Measurements from ENCODE around the gene ADAM12. TPM values are rescaled to one million over a fixed set of nuclear protein-coding genes. Genes with fewer than 3 reads are reported as not detected.

Gene ADAM12
- total RNA-seq, 4 donors from 2014 or later, result 0.19 to 2.6 (median 1.5) TPM

- no peak overlapping the region for H3K27ac ChIP-seq
- no peaks in the 10 kb centered on the region for H3K36me3 ChIP-seq
- TF ChIP-seq, protein P1, sequence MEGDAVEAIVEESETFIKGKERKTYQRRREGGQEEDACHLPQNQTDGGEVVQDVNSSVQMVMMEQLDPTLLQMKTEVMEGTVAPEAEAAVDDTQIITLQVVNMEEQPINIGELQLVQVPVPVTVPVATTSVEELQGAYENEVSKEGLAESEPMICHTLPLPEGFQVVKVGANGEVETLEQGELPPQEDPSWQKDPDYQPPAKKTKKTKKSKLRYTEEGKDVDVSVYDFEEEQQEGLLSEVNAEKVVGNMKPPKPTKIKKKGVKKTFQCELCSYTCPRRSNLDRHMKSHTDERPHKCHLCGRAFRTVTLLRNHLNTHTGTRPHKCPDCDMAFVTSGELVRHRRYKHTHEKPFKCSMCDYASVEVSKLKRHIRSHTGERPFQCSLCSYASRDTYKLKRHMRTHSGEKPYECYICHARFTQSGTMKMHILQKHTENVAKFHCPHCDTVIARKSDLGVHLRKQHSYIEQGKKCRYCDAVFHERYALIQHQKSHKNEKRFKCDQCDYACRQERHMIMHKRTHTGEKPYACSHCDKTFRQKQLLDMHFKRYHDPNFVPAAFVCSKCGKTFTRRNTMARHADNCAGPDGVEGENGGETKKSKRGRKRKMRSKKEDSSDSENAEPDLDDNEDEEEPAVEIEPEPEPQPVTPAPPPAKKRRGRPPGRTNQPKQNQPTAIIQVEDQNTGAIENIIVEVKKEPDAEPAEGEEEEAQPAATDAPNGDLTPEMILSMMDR (IDR thresholded peaks at IDR 0.05), result no peak
- H3K4me1 ChIP-seq, result no peaks in the 10 kb centered on the region
- H3K9me3 ChIP-seq, result no peaks in the 10 kb centered on the region
- no peak overlapping the region for H3K4me3 ChIP-seq
- no peaks in the 10 kb centered on the region for H3K27me3 ChIP-seq
- DNase-seq (ENCODE audit: low spot score in 2 of 2), result no peak
- 35% methylated on average over 1 of the region's 1 CpG for WGBS
Measured at GRCh38 chr10:126372396-126372795, 15.9 kb downstream of the ADAM12 start.

DNA sequence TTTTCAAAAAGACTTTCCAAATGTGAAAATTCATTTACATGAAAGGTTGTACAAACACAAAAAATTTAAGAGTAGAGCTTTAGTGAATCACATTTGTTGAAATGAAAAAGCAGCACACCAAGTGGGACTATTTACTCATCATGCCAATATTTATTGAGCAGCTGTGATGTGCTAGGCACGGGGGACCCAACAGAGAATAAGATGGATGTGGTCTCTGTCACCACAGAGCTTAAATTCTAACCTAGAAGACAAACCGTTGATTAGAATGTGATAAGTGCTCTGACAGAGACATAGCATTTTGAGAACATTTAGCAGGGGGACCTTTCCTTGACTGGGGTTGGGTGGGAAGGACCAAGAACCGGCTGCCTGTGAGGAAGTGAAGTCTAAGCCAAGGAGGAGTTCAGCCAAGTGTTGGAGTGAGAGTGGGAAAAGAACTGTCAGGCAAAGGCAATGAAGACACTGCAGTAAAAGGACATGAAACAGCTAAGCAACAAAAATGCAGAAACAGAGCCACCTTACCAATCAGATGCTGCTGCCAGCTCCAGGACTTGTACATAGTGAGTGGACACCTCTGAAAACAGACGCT, 19.1 kb downstream of the ADAM12 start:
- TF ChIP-seq POLR2A (IDR thresholded peaks at IDR 0.05) (no peak), POLR2AphosphoS5 (IDR thresholded peaks at IDR 0.05) (no peak), EP300 (IDR thresholded peaks at IDR 0.05) (no peak)
- TF ChIP-seq, protein P1 (IDR thresholded peaks at IDR 0.05), result no peak
- Histone ChIP-seq H3K4me1 (no peaks in the 10 kb centered on the region), H3K27me3 (no peaks in the 10 kb centered on the region), H3K4me3 (no peak overlapping the region), H3K9me3 (no peaks in the 10 kb centered on the region), H3K27ac (no peak overlapping the region), H3K36me3 (no peaks in the 10 kb centered on the region)
- 44% methylated on average over 4 of the region's 4 CpGs for WGBS
- DNase-seq (ENCODE audit: low spot score in 2 of 2), result no peak

DNA sequence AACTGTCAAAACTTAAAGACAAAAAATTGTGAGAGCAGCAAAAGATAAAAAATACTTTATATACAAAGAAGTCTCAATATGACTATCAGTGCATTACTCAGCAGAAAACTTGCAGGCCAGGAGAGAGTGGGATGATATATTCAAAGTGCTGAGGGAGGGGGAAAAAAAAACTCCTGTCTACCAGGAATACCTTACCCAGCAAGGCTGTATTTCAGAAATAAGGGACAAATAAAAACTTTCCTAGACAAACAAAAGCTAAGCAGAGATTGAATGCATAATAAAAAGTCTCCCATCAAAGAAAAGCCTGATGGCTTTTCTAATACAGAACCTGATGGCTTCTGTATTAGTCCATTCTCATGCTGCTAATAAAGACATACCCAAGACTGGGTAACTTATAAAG, 31.1 kb downstream of the ADAM12 start:
- TF ChIP-seq, protein P1 (IDR thresholded peaks at IDR 0.05), result no peak
- TF ChIP-seq POLR2AphosphoS5 (IDR thresholded peaks at IDR 0.05), result no peak
- TF ChIP-seq POLR2A (IDR thresholded peaks at IDR 0.05), result no peak
- no peak for TF ChIP-seq EP300 (IDR thresholded peaks at IDR 0.05)
- H3K4me1 ChIP-seq, result no peaks in the 10 kb centered on the region
- H3K27ac ChIP-seq, result no peak overlapping the region
- peaks cover 18% of the 10 kb centered on the region for H3K9me3 ChIP-seq
- DNase-seq (ENCODE audit: low spot score in 2 of 2), result no peak
- H3K27me3 ChIP-seq, result no peaks in the 10 kb centered on the region
- no peak overlapping the region for H3K4me3 ChIP-seq
- no peaks in the 10 kb centered on the region for H3K36me3 ChIP-seq

GRCh38 chr10:126353666-126354065, 34.6 kb downstream of the ADAM12 start:
- Histone ChIP-seq H3K4me3 (no peak overlapping the region), H3K27me3 (no peaks in the 10 kb centered on the region), H3K27ac (no peak overlapping the region), H3K9me3 (peaks cover 13% of the 10 kb centered on the region), H3K36me3 (no peaks in the 10 kb centered on the region), H3K4me1 (peaks cover 8% of the 10 kb centered on the region)
- 72% methylated on average over 1 of the region's 1 CpG for WGBS
- no peak for DNase-seq (ENCODE audit: low spot score in 2 of 2)
- TF ChIP-seq, protein P1 (IDR thresholded peaks at IDR 0.05), result no peak
- no peak for TF ChIP-seq EP300 (IDR thresholded peaks at IDR 0.05)
- no peak for TF ChIP-seq POLR2A (IDR thresholded peaks at IDR 0.05)
- TF ChIP-seq POLR2AphosphoS5 (IDR thresholded peaks at IDR 0.05), result no peak

DNA sequence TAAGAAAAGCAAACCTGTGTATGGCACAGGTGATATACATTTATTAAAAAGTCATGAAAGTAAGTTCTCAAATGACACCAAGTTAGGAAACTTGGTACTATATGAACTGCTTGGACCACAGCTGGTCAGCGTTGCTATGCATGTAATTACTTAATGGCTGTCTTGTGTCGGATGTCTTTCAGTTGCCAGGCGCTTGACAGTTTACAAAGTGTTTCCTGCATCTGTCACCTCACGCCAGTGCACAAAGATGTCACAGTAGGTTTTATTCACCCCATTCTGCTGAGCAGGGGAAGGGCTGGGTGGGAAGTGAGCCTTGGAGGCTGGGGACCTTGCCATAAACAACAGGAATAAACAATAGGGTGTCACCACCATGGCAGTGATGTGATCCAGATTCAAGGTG, 35.8 kb downstream of the ADAM12 start:
- 75% methylated on average over 4 of the region's 4 CpGs for WGBS
- Histone ChIP-seq H3K9me3 (peaks cover 9% of the 10 kb centered on the region), H3K36me3 (no peaks in the 10 kb centered on the region), H3K27ac (no peak overlapping the region), H3K4me1 (peaks cover 8% of the 10 kb centered on the region), H3K4me3 (no peak overlapping the region), H3K27me3 (no peaks in the 10 kb centered on the region)
- TF ChIP-seq, protein P1 (IDR thresholded peaks at IDR 0.05), result no peak
- TF ChIP-seq POLR2AphosphoS5 (IDR thresholded peaks at IDR 0.05) (no peak), EP300 (IDR thresholded peaks at IDR 0.05) (no peak), POLR2A (IDR thresholded peaks at IDR 0.05) (no peak)
- DNase-seq (ENCODE audit: low spot score in 2 of 2), result no peak

Measured in suprapubic skin (tissue), 4 donors.